HG03039 (cell line): ENCODE measurements around the gene NPTX1.

Source experiments
- ATAC-seq: cut with Tn5 transposase; IDR thresholded peaks from one replicate; pipeline ENCODE4 v1.9.1; 2021; ENCODE audit warnings: mild to moderate bottlenecking, moderate library complexity; ENCODE audit not compliant: unreplicated experiment

NPTX1 gene

DNA sequence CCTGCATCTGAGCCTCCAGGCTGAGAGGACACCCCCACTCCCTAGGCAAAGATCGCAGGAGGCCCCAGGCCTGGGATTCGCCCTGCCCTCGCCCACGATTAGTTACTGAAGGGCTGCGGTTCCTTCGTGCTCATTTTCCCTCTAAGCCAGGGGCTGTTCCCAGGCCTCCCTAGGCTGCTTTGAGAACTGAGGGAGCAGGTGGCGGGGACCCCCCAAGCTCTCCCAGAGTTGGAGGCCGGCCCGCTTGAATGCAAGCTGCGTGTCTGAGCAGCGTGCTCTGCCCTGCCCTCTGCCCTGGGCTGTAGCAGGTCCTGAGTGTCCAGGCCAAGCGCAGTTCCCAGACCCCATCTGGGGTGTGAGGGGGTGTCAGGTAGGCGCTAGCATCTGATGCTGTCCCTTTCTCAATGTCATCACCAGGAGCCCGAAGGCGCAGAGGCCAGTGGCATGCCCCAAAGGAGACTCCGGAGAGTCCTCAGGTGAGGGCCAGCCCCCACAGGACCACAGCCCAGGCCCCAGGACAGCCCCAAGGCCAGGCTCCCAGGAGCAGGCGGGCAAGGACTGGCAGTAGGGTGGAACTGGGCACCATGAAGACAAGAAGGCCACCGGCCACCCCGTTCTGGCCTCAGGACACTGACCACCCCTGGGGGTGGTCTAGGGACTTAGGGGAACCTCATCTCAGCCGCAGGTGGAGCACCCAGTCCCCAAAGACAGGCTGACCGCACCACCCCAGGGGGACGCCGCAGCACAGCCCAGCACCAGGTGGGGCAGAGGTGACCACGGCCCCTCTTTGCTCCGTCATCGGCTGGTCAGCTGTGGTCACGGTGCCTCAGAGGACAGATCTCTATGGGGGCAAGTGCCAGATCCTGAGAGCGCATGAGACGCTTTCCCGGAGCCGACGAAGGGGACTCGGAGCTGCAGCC is 46.8 kb downstream of the NPTX1 start:
- ATAC-seq = no peak

DNA sequence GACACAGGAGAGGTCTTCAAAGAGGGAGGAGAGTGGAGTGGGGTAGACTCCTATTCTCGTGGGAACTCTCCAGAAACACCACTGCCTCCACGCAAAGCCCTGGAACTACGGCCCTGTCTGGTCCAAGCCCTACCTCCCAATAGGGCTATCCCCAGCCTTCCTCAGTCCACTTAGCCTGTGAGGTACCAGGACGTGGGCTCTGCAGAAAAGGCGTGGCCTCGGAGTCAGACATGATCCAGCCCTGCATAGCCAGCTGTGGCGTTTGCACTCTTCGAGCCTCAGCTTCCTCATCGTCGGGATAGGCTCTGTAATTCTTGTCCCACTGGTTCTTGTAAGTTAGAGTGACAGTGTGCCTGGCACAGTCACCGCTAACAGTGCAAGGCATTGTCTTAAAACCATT is 47.6 kb downstream of the NPTX1 start:
- ATAC-seq = no peak

DNA sequence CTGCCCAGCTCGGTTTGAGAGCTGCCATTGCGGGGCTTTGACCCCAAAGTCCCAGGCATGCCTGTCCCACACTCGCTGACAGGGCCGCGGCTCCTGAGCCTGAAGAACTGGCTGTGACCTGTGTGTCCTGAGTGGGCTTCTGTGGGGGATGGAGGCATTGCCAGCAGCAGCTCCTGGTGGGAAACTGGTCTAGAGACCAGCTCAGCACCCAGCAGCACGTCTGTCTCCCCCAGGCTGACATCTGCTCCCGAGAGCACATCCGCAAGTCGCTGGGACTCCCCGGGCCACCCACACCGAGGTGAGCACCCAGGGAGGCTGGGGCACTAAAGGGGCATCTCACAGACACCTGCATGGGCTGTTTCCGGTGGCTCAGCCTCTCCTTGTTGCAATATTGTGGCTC is 48.0 kb downstream of the NPTX1 start:
- ATAC-seq = no peak

DNA sequence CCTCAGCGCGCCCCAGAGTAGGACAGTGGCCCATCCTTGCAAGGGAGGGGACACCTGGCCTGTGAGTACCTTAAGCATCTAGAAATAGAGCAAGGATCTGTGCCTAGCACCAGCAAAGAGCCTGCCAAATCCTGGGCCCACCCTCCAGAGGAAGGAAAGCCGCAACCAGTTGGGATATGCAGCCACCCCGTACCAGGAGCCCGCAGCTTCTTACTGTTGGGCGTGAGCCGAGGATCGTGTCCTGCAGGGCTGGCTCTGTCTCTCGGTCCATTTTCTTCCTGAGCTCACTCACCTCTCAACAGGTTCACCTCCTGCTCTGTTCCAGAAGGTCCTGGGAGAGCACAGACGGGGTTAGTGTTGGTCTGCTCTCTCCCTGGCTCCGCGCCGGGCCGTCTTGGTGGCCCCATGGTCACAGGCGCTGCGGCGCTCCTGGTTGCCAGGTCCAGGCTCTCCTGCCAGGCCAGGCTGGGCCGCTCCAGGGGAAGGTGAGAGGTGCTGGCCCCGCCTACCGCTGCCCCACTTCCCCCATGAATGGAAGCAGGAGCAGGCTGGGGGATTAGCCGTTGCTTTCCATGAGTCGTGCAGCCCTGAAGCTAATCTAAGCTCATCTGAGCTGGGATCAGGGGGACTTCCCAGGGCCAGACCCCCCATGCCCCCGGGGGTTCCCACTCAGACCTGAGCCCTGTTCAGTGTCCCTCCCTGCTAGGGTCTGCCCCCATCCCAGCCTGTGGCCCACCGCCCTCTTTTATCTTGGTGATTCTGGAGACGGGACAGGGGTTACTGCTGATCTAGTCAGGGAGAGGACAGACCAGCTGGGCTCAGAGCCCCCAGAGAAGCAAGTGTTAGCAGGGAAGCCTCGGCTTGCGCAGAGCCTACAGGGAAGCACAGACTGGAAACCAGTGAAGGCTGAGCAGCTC is 48.8 kb downstream of the NPTX1 start:
- ATAC-seq = no peak

DNA sequence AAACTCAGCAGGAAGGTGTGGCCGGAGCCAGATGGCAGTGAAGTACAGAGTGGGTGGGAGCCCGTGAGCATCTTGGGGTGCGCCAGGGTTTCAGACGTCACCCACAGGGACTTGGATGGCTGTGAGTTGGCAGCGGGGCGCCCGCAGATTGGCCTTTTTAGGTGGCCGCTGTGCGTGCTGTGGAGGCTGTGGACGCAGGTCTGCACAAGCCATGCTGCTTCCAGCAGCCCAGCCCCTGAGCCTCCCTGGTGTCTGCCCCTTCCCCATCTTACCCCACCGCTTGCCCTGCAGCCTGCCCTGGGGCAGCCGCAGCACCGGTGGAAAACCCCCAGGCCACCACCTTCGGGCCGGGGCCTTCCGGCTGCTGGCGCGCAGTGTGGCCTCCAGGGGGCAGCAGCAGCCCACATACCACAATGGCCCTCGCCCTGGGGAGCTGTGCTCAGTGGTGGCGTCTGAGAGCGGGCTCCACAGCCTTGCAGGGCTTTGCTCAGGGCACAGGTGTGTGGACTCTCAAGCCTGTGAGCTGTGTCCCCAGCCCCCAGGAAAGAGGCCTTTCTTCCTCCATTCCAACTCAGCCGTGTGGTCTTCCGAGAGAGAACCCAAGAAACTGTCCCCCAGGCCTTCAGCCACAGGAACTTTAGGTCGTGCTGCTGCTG is 49.6 kb downstream of the NPTX1 start:
- ATAC-seq = no peak

DNA sequence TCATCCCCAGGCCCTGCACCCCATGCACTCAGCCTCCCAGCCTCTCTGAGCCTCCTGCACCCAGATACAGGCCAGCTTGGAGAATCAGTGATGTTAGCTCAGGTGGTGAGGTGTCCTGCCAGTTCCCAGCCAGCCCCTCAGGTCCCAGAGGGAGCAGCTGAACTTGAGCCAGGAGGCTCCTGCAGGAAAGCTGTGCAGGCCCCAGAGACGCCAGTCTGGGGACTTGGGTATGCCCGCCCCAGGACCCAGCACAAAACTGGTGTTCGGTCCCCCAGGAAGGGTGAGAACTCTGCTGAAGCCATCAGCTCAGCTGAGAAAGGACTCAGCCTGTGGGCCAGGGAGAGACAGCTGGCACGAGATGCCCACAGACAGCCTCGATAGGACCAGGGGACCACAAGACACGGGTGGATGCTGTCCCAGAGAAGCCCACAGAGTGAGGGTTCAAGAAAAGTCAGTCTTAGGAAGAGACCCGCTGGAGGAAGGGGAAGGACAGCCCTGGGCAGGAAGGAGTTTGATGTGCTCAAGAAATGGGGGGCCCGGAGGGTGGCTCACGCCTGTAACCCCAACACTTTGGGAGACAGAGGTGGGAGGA is 50.5 kb downstream of the NPTX1 start:
- ATAC-seq = no peak

DNA sequence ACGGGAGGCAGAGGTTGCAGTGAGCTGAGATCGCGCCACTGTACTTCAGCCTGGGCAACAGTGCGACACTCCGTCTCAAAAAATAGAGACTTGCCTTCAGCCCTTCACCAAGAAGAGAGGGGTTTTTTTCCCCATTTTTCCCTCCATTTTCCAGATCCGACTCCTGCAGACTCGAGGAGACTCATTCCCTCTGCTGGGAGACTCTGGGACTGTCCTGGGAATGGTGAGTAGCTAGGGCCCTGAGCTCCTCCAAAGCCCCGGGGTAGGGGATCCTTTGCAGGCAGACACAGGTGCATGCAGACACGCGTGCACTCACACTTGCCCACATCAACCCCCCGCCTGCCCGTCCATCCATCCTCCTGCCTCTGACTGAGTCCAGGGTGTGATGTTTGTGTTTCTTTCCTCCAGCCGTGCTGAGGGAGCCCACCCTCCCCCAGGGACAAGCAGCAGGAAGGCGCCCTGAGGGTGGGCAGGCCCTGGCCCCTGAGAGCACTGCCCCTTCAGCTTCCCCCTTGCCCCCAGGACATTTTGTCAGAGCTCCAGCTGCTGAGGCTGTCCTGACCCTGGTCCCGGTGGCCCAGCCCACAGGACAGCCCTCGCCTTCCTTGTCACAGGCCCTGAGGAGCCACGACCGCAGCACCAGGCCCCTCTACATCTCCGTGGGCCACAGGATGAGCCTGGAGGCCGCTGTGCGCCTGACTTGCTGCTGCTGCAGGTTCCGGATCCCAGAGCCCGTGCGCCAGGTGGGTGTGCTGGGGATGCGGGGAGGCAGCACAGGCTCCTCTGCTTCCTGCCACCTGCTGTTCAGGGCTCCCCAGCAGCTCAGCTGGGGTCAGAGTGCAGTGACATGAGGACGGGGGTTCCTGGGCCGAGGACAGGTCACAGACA is 51.3 kb downstream of the NPTX1 start:
- no peak for ATAC-seq

DNA sequence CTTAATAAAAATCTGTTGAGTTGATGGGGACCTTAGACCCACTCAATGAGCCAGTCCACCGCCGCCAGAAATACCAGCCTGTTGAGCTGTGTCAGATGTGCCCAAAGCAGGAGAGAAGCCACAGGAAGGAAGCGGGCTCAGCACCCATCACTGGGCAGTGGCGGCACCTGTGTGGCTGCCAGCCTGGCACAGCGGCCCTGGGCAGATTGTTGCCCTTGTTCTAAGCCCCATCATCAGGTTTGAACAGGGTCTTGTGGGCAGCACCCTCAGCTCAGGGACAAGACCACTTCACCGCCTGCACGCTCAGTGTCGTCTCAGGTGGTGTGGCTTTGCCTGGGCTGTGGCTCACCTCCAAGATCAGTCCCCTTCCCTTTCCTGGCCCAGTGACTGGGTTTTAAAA is 52.1 kb downstream of the NPTX1 start:
- ATAC-seq = no peak

DNA sequence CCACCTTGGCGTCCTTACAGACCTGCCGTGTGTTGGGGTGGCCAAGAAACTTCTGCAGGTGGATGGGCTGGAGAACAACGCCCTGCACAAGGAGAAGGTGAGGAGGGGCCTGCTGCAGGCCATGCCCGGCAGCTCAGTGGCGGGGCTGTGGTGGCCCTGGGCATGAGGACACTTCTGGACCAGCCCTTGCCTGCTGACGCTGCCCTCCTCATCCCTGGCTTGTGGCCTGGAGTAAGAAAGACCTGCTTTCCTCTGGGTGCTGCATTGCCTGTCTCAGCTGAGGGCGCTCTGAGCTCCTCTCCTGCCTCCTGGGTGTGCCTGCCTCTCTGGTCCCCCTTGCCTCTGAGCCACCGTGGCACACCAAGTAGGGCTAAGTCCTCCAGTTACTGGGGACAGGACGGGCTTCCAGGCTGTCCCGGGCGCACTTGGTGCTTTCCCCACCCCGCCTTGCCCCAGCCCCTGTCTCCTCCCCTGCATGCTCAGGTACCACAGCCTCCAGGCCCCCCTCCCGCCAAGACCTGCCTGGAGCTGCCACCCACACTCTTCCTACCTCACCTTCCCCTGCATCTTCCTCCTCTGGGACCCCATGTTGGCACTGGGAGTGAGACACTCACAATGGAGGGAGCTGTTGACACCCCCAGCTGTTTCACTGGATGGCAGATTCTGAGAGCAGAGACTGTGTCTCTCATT is 52.7 kb downstream of the NPTX1 start:
- no peak for ATAC-seq

DNA sequence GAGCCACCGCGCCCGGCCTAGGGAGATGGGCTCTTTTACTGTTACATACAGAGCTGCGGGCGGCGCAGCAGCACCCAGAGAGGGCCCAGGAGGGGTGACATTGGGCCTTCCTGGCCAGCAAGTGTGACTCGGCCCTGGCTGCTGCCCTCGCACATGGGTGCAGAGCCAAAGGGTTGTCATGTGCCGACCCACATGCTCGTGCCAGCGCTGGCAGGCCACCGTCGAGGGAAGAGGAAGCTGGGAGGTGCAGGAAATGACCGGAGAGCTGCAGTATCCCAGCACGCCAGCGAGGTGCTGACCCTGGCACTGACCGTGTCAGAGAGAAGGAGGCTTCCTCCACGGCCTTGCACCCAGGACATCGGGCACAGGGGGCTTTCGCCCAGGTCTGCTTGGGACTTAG is 53.4 kb downstream of the NPTX1 start:
- ATAC-seq = no peak

DNA sequence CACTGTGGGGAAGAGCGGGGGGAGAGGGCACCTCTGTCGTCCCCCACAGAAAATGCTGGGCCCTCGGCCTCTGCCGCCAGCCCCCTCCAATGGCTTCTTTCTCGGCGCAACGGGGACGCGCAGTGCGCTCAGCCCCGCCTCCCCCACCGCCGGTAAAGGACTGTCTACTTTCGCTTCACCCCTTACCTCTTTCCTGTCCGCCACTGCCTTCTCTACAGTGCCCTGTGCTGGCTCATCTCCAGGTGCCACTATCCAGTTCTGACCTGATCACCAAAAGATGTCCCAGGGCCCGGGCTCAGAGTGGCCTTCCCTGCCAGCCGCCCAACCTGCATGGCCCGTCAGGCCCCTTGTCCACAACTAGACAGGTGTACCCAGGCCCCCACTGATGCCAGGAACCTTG is 54.1 kb downstream of the NPTX1 start:
- ATAC-seq = no peak

DNA sequence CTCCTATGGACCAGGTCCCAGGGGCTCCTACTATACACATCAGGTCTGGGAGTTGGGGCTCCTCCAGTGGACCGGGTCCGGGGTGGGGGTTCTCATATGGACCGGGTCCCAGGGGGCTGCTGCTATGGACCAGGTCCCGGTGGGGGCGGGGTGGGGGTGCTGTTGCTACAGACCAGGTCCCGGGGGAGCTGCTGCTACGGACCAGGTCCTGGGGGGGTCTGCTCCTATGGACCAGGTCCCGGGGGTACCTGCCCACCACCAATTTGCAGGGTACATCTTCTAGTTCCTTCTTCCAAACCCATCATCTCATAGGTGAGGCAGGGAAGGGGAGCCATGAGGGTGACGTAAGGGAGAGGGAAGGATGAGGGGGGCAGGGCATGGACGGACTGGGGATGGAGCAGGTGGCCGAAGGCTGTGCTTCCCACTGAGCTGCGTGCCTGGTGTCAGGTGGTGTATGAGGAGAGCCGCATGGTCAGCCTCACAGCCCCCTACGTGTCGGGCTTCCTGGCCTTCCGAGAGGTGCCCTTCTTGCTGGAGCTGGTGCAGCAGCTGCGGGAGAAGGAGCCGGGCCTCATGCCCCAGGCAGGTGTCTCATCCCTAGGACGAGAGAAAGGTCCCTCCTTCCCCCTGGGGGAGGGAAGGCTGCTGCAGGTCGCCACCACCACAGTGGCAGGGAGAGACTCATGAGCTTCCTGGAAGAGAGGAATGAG is 54.9 kb downstream of the NPTX1 start:
- ATAC-seq = no peak

DNA sequence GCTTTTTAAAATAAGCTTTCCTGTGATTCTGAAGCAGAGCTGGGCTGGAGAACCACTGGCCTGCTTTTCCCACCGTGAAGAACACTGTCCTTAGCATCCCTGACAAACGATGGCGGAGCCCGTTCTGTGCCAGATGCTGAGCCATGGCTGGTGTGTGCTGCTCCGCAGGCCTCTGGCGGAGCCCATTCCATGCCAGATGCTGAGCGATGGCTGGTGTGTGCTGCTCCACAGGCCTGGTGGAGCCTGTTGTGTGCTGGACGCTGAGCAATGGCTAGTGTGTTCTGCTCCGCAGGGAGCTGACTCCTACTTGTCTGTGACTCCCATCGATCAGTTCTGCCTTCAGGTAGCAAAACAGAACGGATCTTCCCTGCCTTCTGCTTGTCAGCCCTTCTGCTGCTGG is 57.2 kb downstream of the NPTX1 start:
- no peak for ATAC-seq

DNA sequence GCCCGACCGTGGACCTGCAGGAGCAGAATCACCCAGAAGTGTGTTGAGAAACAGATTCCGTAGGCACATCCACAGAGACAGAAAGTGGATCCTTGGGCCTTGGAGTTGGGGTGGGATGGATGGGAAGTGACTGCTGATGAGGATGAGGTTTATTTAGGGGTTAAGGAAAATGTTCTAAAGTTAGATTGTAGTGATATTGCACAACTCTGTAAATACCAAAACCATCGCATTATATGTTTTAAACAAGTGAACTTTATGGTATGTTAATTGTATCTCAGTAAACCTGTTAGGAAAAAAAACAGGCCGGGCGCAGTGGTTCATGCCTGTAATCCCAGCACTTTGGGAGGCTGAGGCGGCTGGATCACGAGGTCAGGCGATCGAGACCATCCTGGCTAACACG is 57.8 kb downstream of the NPTX1 start:
- no peak for ATAC-seq
